ENCODE measurements around the gene MORN1.

Gene MORN1

GRCh38 chr1:2353551-2354438, 37.6 kb downstream of the MORN1 start:
- H3K4me1 ChIP-seq (ENCODE audit: control insufficient read depth in 2 of 2, insufficient read depth in 1 of 2, low read depth in 1 of 2, low read length in 2 of 2) = peaks cover 18 to 24% of the 10 kb centered on the region in 2 donors
- no peak overlapping the region for H3K9ac ChIP-seq (ENCODE audit: low read depth, low read length, poor library complexity)
- H3K14ac ChIP-seq (ENCODE audit: low read length) = no peak overlapping the region
- no peak overlapping the region for H3K4me2 ChIP-seq (ENCODE audit: insufficient read depth, low read length, poor library complexity, severe bottlenecking)
- H2AK5ac ChIP-seq (ENCODE audit: low read depth, low read length) = peak overlapping the region; percentile 6
- no peak overlapping the region for H2BK120ac ChIP-seq (ENCODE audit: low read depth, low read length)
- no peak overlapping the region for H2BK5ac ChIP-seq (ENCODE audit: low read length)
- no peaks in the 10 kb centered on the region for H3K36me3 ChIP-seq (replicated peaks in 1 of 2; ENCODE audit: control insufficient read depth in 2 of 2, insufficient read depth in 2 of 2, low read length in 2 of 2)
- no peak for DNase-seq (ENCODE audit: low spot score)
- H2AFZ ChIP-seq (ENCODE audit: low read length) = peak overlapping the region; percentile 75
- no peak overlapping the region for H4K91ac ChIP-seq (ENCODE audit: low read depth, low read length, poor library complexity)
- H3K79me1 ChIP-seq (ENCODE audit: low read depth, low read length) = no peaks in the 10 kb centered on the region
- no peak overlapping the region for H4K8ac ChIP-seq (ENCODE audit: low read depth, low read length)
- no peak overlapping the region for H3K23ac ChIP-seq (ENCODE audit: low read depth, low read length, poor library complexity)
- H2BK12ac ChIP-seq (ENCODE audit: low read length) = no peak overlapping the region
- no peak overlapping the region for H3K4ac ChIP-seq (ENCODE audit: low read length)
- no peak overlapping the region for H3K18ac ChIP-seq (ENCODE audit: low read length)
- H3K27me3 ChIP-seq (ENCODE audit: control insufficient read depth in 3 of 3, insufficient read depth in 3 of 3, low read depth in 1 of 3, low read length in 3 of 3) = peaks cover 0 to 2% (median 0%) of the 10 kb centered on the region in 3 experiments
- no peak overlapping the region for H3K27ac ChIP-seq (replicated peaks; ENCODE audit: low read length)
- H3K9me3 ChIP-seq (replicated peaks in 1 of 2; ENCODE audit: control insufficient read depth in 2 of 2, insufficient read depth in 1 of 2, low read depth in 1 of 2, low read length in 2 of 2) = no peaks in the 10 kb centered on the region
- H2BK15ac ChIP-seq (ENCODE audit: low read length) = peak overlapping the region; percentile 25
- WGBS, 2 donors (ENCODE audit: extremely low coverage in 2 of 2, insufficient read length in 2 of 2, insufficient replicate concordance in 1 of 2) = no CpG with 5 or more reads among the region's 28 CpGs
- no peak overlapping the region for H3K4me3 ChIP-seq (ENCODE audit: low read length in 2 of 2)

- Histone ChIP-seq H3K9ac (ENCODE audit: low read depth, low read length, poor library complexity) (no peak overlapping the region), H3K4me2 (ENCODE audit: insufficient read depth, low read length, poor library complexity, severe bottlenecking) (no peak overlapping the region), H4K91ac (ENCODE audit: low read depth, low read length, poor library complexity) (no peak overlapping the region), H3K27ac (replicated peaks; ENCODE audit: low read length) (no peak overlapping the region), H3K4me1 (ENCODE audit: control insufficient read depth in 2 of 2, insufficient read depth in 1 of 2, low read depth in 1 of 2, low read length in 2 of 2) (peaks cover 26% of the 10 kb centered on the region in 2 donors), H3K4ac (ENCODE audit: low read length) (no peak overlapping the region), H3K27me3 (ENCODE audit: control insufficient read depth in 3 of 3, insufficient read depth in 3 of 3, low read depth in 1 of 3, low read length in 3 of 3) (peaks cover 0 to 2% (median 0%) of the 10 kb centered on the region in 3 experiments), H2BK12ac (ENCODE audit: low read length) (peak overlapping the region; percentile 50), H3K4me3 (ENCODE audit: low read length in 2 of 2) (no peak overlapping the region), H2BK15ac (ENCODE audit: low read length) (peak overlapping the region; percentile 20), H3K18ac (ENCODE audit: low read length) (peak overlapping the region; percentile 20), H3K14ac (ENCODE audit: low read length) (no peak overlapping the region), H3K36me3 (replicated peaks in 1 of 2; ENCODE audit: control insufficient read depth in 2 of 2, insufficient read depth in 2 of 2, low read length in 2 of 2) (no peaks in the 10 kb centered on the region), H2AFZ (ENCODE audit: low read length) (peak overlapping the region; percentile 75), H3K79me1 (ENCODE audit: low read depth, low read length) (peaks cover 2% of the 10 kb centered on the region), H3K9me3 (replicated peaks in 1 of 2; ENCODE audit: control insufficient read depth in 2 of 2, insufficient read depth in 1 of 2, low read depth in 1 of 2, low read length in 2 of 2) (peaks cover 0 to 2% of the 10 kb centered on the region in 2 donors), H4K8ac (ENCODE audit: low read depth, low read length) (no peak overlapping the region), H3K23ac (ENCODE audit: low read depth, low read length, poor library complexity) (peak overlapping the region; percentile 75), H2AK5ac (ENCODE audit: low read depth, low read length) (no peak overlapping the region), H2BK120ac (ENCODE audit: low read depth, low read length) (peak overlapping the region; percentile 83), H2BK5ac (ENCODE audit: low read length) (peak overlapping the region; percentile 8)
- no peak for DNase-seq (ENCODE audit: low spot score)
- no CpG with 5 or more reads among the region's 21 CpGs for WGBS, 2 donors (ENCODE audit: extremely low coverage in 2 of 2, insufficient read length in 2 of 2, insufficient replicate concordance in 1 of 2)
These were observed 38.3 kb downstream of the MORN1 start for GRCh38 chr1:2352897-2353550.

GRCh38 chr1:2352341-2352896, 38.9 kb downstream of the MORN1 start:
- H4K91ac ChIP-seq (ENCODE audit: low read depth, low read length, poor library complexity) = no peak overlapping the region
- peaks cover 2% of the 10 kb centered on the region for H3K79me1 ChIP-seq (ENCODE audit: low read depth, low read length)
- no peaks in the 10 kb centered on the region for H3K36me3 ChIP-seq (replicated peaks in 1 of 2; ENCODE audit: control insufficient read depth in 2 of 2, insufficient read depth in 2 of 2, low read length in 2 of 2)
- no peak overlapping the region for H3K4ac ChIP-seq (ENCODE audit: low read length)
- no peak overlapping the region for H4K8ac ChIP-seq (ENCODE audit: low read depth, low read length)
- no peak for DNase-seq (ENCODE audit: low spot score)
- H2BK12ac ChIP-seq (ENCODE audit: low read length) = peak overlapping the region; percentile 50
- peak overlapping the region; percentile 48 for H2AK5ac ChIP-seq (ENCODE audit: low read depth, low read length)
- H3K9ac ChIP-seq (ENCODE audit: low read depth, low read length, poor library complexity) = no peak overlapping the region
- no CpG with 5 or more reads among the region's 11 CpGs for WGBS, 2 donors (ENCODE audit: extremely low coverage in 2 of 2, insufficient read length in 2 of 2, insufficient replicate concordance in 1 of 2)
- H2BK15ac ChIP-seq (ENCODE audit: low read length) = peak overlapping the region; percentile 20
- H2BK120ac ChIP-seq (ENCODE audit: low read depth, low read length) = peak overlapping the region; percentile 83
- peaks cover 26% of the 10 kb centered on the region in 2 donors for H3K4me1 ChIP-seq (ENCODE audit: control insufficient read depth in 2 of 2, insufficient read depth in 1 of 2, low read depth in 1 of 2, low read length in 2 of 2)
- H3K4me2 ChIP-seq (ENCODE audit: insufficient read depth, low read length, poor library complexity, severe bottlenecking) = no peak overlapping the region
- H3K4me3 ChIP-seq (ENCODE audit: low read length in 2 of 2) = no peak overlapping the region
- H3K9me3 ChIP-seq (replicated peaks in 1 of 2; ENCODE audit: control insufficient read depth in 2 of 2, insufficient read depth in 1 of 2, low read depth in 1 of 2, low read length in 2 of 2) = peaks cover 0 to 2% of the 10 kb centered on the region in 2 donors
- no peak overlapping the region for H2AFZ ChIP-seq (ENCODE audit: low read length)
- no peak overlapping the region for H3K18ac ChIP-seq (ENCODE audit: low read length)
- H2BK5ac ChIP-seq (ENCODE audit: low read length) = peak overlapping the region; percentile 8
- H3K23ac ChIP-seq (ENCODE audit: low read depth, low read length, poor library complexity) = peak overlapping the region; percentile 75
- H3K27me3 ChIP-seq (ENCODE audit: control insufficient read depth in 3 of 3, insufficient read depth in 3 of 3, low read depth in 1 of 3, low read length in 3 of 3) = peaks cover 0 to 2% (median 0%) of the 10 kb centered on the region in 3 experiments
- no peak overlapping the region for H3K14ac ChIP-seq (ENCODE audit: low read length)
- no peak overlapping the region for H3K27ac ChIP-seq (replicated peaks; ENCODE audit: low read length)

- Histone ChIP-seq H3K36me3 (replicated peaks in 1 of 2; ENCODE audit: control insufficient read depth in 2 of 2, insufficient read depth in 2 of 2, low read length in 2 of 2) (no peaks in the 10 kb centered on the region), H2BK12ac (ENCODE audit: low read length) (no peak overlapping the region), H2BK5ac (ENCODE audit: low read length) (no peak overlapping the region), H3K4ac (ENCODE audit: low read length) (no peak overlapping the region), H3K4me2 (ENCODE audit: insufficient read depth, low read length, poor library complexity, severe bottlenecking) (no peak overlapping the region), H3K4me3 (ENCODE audit: low read length in 2 of 2) (no peak overlapping the region), H4K8ac (ENCODE audit: low read depth, low read length) (no peak overlapping the region), H3K27me3 (ENCODE audit: control insufficient read depth in 3 of 3, insufficient read depth in 3 of 3, low read depth in 1 of 3, low read length in 3 of 3) (peaks cover 0 to 2% (median 0%) of the 10 kb centered on the region in 3 experiments), H2BK15ac (ENCODE audit: low read length) (no peak overlapping the region), H2BK120ac (ENCODE audit: low read depth, low read length) (no peak overlapping the region), H3K9me3 (replicated peaks in 1 of 2; ENCODE audit: control insufficient read depth in 2 of 2, insufficient read depth in 1 of 2, low read depth in 1 of 2, low read length in 2 of 2) (peaks cover 0 to 2% of the 10 kb centered on the region in 2 donors), H2AK5ac (ENCODE audit: low read depth, low read length) (no peak overlapping the region), H3K23ac (ENCODE audit: low read depth, low read length, poor library complexity) (no peak overlapping the region), H3K79me1 (ENCODE audit: low read depth, low read length) (peaks cover 2% of the 10 kb centered on the region), H3K27ac (replicated peaks; ENCODE audit: low read length) (no peak overlapping the region), H3K4me1 (ENCODE audit: control insufficient read depth in 2 of 2, insufficient read depth in 1 of 2, low read depth in 1 of 2, low read length in 2 of 2) (peaks cover 26% of the 10 kb centered on the region in 2 donors), H3K18ac (ENCODE audit: low read length) (no peak overlapping the region), H2AFZ (ENCODE audit: low read length) (no peak overlapping the region), H4K91ac (ENCODE audit: low read depth, low read length, poor library complexity) (no peak overlapping the region), H3K14ac (ENCODE audit: low read length) (no peak overlapping the region), H3K9ac (ENCODE audit: low read depth, low read length, poor library complexity) (no peak overlapping the region)
- no CpG with 5 or more reads among the region's 8 CpGs for WGBS, 2 donors (ENCODE audit: extremely low coverage in 2 of 2, insufficient read length in 2 of 2, insufficient replicate concordance in 1 of 2)
- no peak for DNase-seq (ENCODE audit: low spot score)
These were observed 39.6 kb downstream of the MORN1 start for GRCh38 chr1:2351723-2352122.
